HG03571 (cell line): ENCODE measurements around the gene CORO6.
A peak's percentile ranks its signal among the peaks of the same experiment; 100 is the strongest.

ENCODE experiments used
- ATAC-seq: cut with Tn5 transposase; IDR thresholded peaks from one replicate; pipeline ENCODE4 v1.9.1; 2021; ENCODE audit not compliant: unreplicated experiment

CORO6 gene

GRCh38 chr17:29633886-29634285, 11.2 kb upstream of the CORO6 start:
- ATAC-seq: no peak

GRCh38 chr17:29630630-29631193, 8.0 kb upstream of the CORO6 start:
- no peak for ATAC-seq

GRCh38 chr17:29629839-29630238, 7.1 kb upstream of the CORO6 start:
- no peak for ATAC-seq

GRCh38 chr17:29628644-29629043, 5.9 kb upstream of the CORO6 start:
- ATAC-seq: no peak

- no peak for ATAC-seq
Observed at GRCh38 chr17:29627951-29628350, 5.2 kb upstream of the CORO6 start.

GRCh38 chr17:29625037-29625750, 2.5 kb upstream of the CORO6 start:
- ATAC-seq: no peak

GRCh38 chr17:29624586-29624985, 1.9 kb upstream of the CORO6 start:
- ATAC-seq: no peak

- ATAC-seq: no peak
Observed at GRCh38 chr17:29623283-29623647, 553 bp upstream of the CORO6 start.

- no peak for ATAC-seq
Observed at GRCh38 chr17:29621751-29622194, 939 bp downstream of the CORO6 start.

- ATAC-seq: no peak
Observed at GRCh38 chr17:29620779-29621500, 1.8 kb downstream of the CORO6 start.

- no peak for ATAC-seq
Observed at GRCh38 chr17:29620271-29620670, 2.4 kb downstream of the CORO6 start.

GRCh38 chr17:29619251-29619650, 3.5 kb downstream of the CORO6 start:
- ATAC-seq: no peak

- ATAC-seq: no peak
Observed at GRCh38 chr17:29618272-29619065, 4.2 kb downstream of the CORO6 start.

GRCh38 chr17:29617481-29618271, 5.0 kb downstream of the CORO6 start:
- ATAC-seq: no peak

- no peak for ATAC-seq
Observed at GRCh38 chr17:29617125-29617480, 5.6 kb downstream of the CORO6 start.

GRCh38 chr17:29616300-29617048, 6.2 kb downstream of the CORO6 start:
- no peak for ATAC-seq

GRCh38 chr17:29615492-29616299, 7.0 kb downstream of the CORO6 start:
- ATAC-seq: peak; percentile 37

- ATAC-seq: no peak
Observed at GRCh38 chr17:29615048-29615385, 7.7 kb downstream of the CORO6 start.

- ATAC-seq: no peak
Observed at GRCh38 chr17:29614349-29615047, 8.2 kb downstream of the CORO6 start.
